Sigmoid colon (tissue), 7 donors: Measurements from ENCODE around the gene ADRB2. TPM values are rescaled to one million over a fixed set of nuclear protein-coding genes. Genes with fewer than 3 reads are reported as not detected.

Experiments used
- DNase-seq: peaks from one replicate; pipeline ENCODE4 v3.0.0-alpha.2; 2019
- H3K27ac ChIP-seq, 4 donors: fragments of 200-600 bp; sonication (generic); one replicate each; pipeline ENCODE4 v1.5.1; 2016 to 2019; ENCODE audit warnings: mild to moderate bottlenecking in 1 of 4
- H3K27me3 ChIP-seq, 3 donors: fragments of 200-600 bp; sonication (generic); one replicate each; pipeline ENCODE4 v1.5.1; 2019; ENCODE audit warnings: mild to moderate bottlenecking in 1 of 3
- H3K36me3 ChIP-seq, 4 donors: fragments of 200-600 bp; sonication (generic); one replicate each; pipeline ENCODE4 v1.5.1; 2016 to 2019
- H3K4me1 ChIP-seq, 4 donors: fragments of 200-600 bp; sonication (generic); one replicate each; pipeline ENCODE4 v1.5.1; 2017 to 2019
- H3K4me3 ChIP-seq, 4 donors: fragments of 200-600 bp; sonication (generic); one replicate each; pipeline ENCODE4 v1.5.1; 2017 to 2019; ENCODE audit warnings: mild to moderate bottlenecking in 2 of 4, moderate library complexity in 1 of 4
- H3K9me3 ChIP-seq, 4 donors: fragments of 200-600 bp in 3 of 4; sonication (generic) in 3 of 4; one replicate each; pipeline versions ENCODE4 v1.5.1 to v1.6.1; 2013 to 2019
- EP300 ChIP-seq, 4 donors: sonication (generic); formaldehyde crosslinking; IDR thresholded peaks; one replicate each; pipeline ENCODE4 v1.6.1; 2017; ENCODE audit warnings: antibody characterized with exemption in 4 of 4
- POLR2A ChIP-seq, 2 donors: fragments of 450-650 bp; IDR thresholded peaks; one replicate each; pipeline ENCODE4 v1.6.1; 2016; ENCODE audit warnings: antibody characterized with exemption in 2 of 2, mild to moderate bottlenecking in 2 of 2, moderate library complexity in 2 of 2
- POLR2AphosphoS5 ChIP-seq, 4 donors: sonication (generic); formaldehyde crosslinking; IDR thresholded peaks; one replicate each; pipeline ENCODE4 v1.6.1; 2017; ENCODE audit warnings: antibody characterized with exemption in 4 of 4
- WGBS, 2 donors: extraction: QIAGEN DNeasy Blood & Tissue Kit; methylation state at CpG; one replicate each; pipeline ENCODE4 v1.1.7; 2013; 5-methylcytosine and 5-hydroxymethylcytosine counted together
- intact Hi-C: fragments of 100-400 bp; cut with DNase I; formaldehyde crosslinking; loops from one replicate; pipeline ENCODE4 v1.15.1; 2023
- polyA plus RNA-seq, 3 donors: library from polyadenylated mRNA; stranded (reverse); fragments of 200-250 nt; gene quantifications; one replicate each; pipeline ENCODE4 v1.2.3, GENCODE V29; 2013
- total RNA-seq, 4 donors: library from RNA; depleted of rRNA; stranded (reverse); fragments of >200 nt; gene quantifications; one replicate each; pipeline ENCODE4 v1.1.0, GENCODE V29; 2016
- TF ChIP-seq, protein P1 (sequence below), 4 experiments: fragments of 450-650 bp in 3 of 4; fragments of 200-600 bp in 1 of 4; IDR thresholded peaks; one replicate each; pipeline ENCODE4 v1.5.1; 2016 to 2019; ENCODE audit warnings: antibody characterized with exemption in 4 of 4, mild to moderate bottlenecking in 3 of 4, moderate library complexity in 2 of 4
- donor health status: healthy with polysubstance abuse.
- donor health status: Bipolar disorder and iron deficiency.
- donor health status: healthy.

The ADRB2 gene
- total and polyA plus RNA-seq, 7 donors = 0.60 to 4.3 (median 2.3) TPM; not detected in 1

DNA sequence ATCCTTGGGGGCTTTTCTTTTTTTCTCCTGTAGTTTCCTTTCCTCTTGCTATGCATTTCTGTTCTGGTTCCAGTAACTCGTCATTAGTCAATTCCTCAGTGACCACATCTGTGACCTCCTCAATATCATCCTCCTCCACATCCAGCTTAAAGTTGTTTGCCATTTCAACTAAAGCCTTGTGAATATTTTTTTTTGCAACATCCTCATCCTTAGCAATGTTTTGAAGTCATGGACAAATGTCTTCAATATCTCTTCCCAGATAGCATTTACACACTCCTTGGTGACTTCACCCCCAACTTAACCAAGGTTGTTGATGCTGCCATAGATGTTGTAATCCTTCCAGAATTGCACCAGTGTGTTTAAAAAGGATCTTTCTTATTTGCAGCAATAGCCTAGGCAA is 14.7 kb upstream of the ADRB2 start:
- H3K4me3 ChIP-seq = no peak overlapping the region
- H3K4me1 ChIP-seq = peaks cover 0 to 4% (median 0%) of the 10 kb centered on the region in 4 donors
- H3K27ac ChIP-seq = no peak overlapping the region
- no peaks in the 10 kb centered on the region for H3K36me3 ChIP-seq
- no peak for DNase-seq
- 34 to 88% methylated on average over 1 of the region's 1 CpG for WGBS, 2 donors
- TF ChIP-seq POLR2A (IDR thresholded peaks at IDR 0.05) = no peak
- no peaks in the 10 kb centered on the region for H3K9me3 ChIP-seq
- intact Hi-C loops = no loop called here
- H3K27me3 ChIP-seq = no peaks in the 10 kb centered on the region

DNA sequence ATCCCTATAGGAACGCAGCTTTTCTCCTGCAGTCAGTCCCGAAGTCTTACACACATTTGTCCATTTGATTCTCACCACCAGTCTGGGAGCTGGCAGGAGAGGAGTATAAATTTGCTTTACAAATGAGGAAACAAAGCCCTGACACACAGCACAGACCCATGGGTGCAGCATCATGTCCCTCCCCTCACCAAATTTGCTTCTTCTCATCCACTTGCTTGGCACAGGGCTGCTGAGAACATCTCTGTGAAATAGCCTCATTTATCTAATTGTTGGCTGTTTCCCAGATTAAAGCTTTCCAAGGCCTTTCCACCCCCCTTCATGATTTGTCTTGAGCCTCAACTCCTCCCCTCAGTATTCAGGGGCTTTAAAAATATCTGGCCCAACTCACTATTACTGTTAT is 11.3 kb upstream of the ADRB2 start:
- H3K4me1 ChIP-seq = peaks cover 0 to 6% (median 0%) of the 10 kb centered on the region in 4 donors
- no peaks in the 10 kb centered on the region for H3K27me3 ChIP-seq
- H3K27ac ChIP-seq = no peak overlapping the region
- TF ChIP-seq POLR2A (IDR thresholded peaks at IDR 0.05) (no peak), POLR2AphosphoS5 (IDR thresholded peaks at IDR 0.05) (no peak), EP300 (IDR thresholded peaks at IDR 0.05) (no peak)
- TF ChIP-seq, protein P1, sequence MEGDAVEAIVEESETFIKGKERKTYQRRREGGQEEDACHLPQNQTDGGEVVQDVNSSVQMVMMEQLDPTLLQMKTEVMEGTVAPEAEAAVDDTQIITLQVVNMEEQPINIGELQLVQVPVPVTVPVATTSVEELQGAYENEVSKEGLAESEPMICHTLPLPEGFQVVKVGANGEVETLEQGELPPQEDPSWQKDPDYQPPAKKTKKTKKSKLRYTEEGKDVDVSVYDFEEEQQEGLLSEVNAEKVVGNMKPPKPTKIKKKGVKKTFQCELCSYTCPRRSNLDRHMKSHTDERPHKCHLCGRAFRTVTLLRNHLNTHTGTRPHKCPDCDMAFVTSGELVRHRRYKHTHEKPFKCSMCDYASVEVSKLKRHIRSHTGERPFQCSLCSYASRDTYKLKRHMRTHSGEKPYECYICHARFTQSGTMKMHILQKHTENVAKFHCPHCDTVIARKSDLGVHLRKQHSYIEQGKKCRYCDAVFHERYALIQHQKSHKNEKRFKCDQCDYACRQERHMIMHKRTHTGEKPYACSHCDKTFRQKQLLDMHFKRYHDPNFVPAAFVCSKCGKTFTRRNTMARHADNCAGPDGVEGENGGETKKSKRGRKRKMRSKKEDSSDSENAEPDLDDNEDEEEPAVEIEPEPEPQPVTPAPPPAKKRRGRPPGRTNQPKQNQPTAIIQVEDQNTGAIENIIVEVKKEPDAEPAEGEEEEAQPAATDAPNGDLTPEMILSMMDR (IDR thresholded peaks at IDR 0.05) = no peak
- H3K9me3 ChIP-seq = no peaks in the 10 kb centered on the region
- no peak overlapping the region for H3K4me3 ChIP-seq
- H3K36me3 ChIP-seq = no peaks in the 10 kb centered on the region
- intact Hi-C loops = no loop called here
- DNase-seq = no peak
- WGBS, 2 donors = 57 to 93% methylated on average over 2 of the region's 2 CpGs

DNA sequence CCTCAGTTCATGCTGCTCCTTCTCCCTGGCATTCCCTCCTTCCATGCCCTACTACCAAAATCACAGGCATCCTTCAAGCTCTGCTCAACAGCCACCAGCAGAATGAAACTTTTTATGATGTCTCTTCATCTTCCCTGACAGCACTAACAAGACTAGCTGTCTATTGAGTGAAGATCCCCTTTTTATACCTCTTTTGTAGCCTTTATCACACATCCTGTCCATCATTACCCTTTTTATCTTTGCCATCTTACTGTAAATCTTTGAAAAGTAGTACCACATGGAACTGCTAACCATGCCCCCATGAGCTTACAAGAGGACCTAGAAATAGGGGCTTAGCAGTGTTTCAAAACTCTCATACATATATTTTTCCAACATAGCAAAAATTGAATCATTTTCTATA is 10.8 kb upstream of the ADRB2 start:
- intact Hi-C loops = no loop called here
- no peak for DNase-seq
- no peaks in the 10 kb centered on the region for H3K27me3 ChIP-seq

DNA sequence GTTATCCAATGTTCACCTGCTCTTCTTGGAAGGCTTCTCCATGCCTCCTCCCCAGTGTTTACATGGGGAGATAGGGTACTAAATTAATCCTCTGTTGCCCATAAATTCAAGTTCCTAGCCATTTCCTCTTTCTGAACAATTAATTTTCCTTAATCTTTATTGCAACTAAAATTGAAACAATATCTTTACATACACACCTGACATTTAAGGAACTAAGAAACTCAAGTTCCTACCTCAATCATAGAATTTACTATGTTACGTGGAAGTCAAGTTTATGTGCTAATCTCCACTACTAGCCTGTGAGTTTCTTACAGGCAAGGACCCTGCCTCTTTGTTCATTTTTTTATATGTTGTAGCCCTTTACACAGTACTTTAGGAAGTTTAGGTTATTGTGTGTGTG is 10.1 kb upstream of the ADRB2 start:
- intact Hi-C loops = no loop called here
- no peak overlapping the region for H3K27ac ChIP-seq
- H3K9me3 ChIP-seq = no peaks in the 10 kb centered on the region
- H3K4me3 ChIP-seq = no peak overlapping the region
- no peak for DNase-seq
- H3K27me3 ChIP-seq = no peaks in the 10 kb centered on the region
- no peaks in the 10 kb centered on the region for H3K36me3 ChIP-seq
- TF ChIP-seq POLR2AphosphoS5 (IDR thresholded peaks at IDR 0.05) (no peak), EP300 (IDR thresholded peaks at IDR 0.05) (no peak), POLR2A (IDR thresholded peaks at IDR 0.05) (no peak)
- TF ChIP-seq, protein P1 (IDR thresholded peaks at IDR 0.05) = no peak
- 75 to 88% methylated on average over 1 of the region's 1 CpG for WGBS, 2 donors
- H3K4me1 ChIP-seq = peaks cover 0 to 6% (median 0%) of the 10 kb centered on the region in 4 donors

More for the DNA sequence above, 10.8 kb upstream of the ADRB2 start:
- H3K9me3 ChIP-seq = no peaks in the 10 kb centered on the region
- TF ChIP-seq EP300 (IDR thresholded peaks at IDR 0.05) (no peak), POLR2AphosphoS5 (IDR thresholded peaks at IDR 0.05) (no peak), POLR2A (IDR thresholded peaks at IDR 0.05) (no peak)
- TF ChIP-seq, protein P1 (IDR thresholded peaks at IDR 0.05) = no peak
- H3K27ac ChIP-seq = no peak overlapping the region
- no peaks in the 10 kb centered on the region for H3K36me3 ChIP-seq
- no peak overlapping the region for H3K4me3 ChIP-seq
- peaks cover 0 to 6% (median 0%) of the 10 kb centered on the region in 4 donors for H3K4me1 ChIP-seq

DNA sequence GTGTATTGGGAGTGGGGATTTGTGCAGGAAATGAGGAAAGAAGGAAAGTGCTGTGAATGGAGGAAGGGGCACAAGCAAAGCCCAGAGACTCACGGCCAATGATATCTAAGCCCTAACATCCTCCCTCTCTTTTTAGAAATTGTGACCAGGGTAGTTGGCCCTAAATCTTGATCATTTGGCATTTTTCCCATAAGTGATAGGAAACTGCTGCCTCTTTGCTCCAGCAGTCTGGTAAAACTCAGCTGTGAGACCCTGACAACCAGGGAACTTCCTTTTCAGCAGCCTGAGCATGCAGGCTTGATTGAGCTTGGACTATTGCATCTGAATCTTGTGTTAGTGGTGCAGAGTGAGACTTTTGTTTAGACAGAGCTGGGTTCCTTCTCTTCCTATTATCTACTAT is 9.6 kb upstream of the ADRB2 start:
- 58 to 78% methylated on average over 1 of the region's 1 CpG for WGBS, 2 donors
- TF ChIP-seq, protein P1 (IDR thresholded peaks at IDR 0.05) = no peak
- TF ChIP-seq POLR2AphosphoS5 (IDR thresholded peaks at IDR 0.05) = no peak
- intact Hi-C loops = no loop called here
- H3K27ac ChIP-seq = no peak overlapping the region
- no peaks in the 10 kb centered on the region for H3K9me3 ChIP-seq
- no peak overlapping the region for H3K4me3 ChIP-seq
- DNase-seq = no peak
- H3K27me3 ChIP-seq = no peaks in the 10 kb centered on the region
- H3K36me3 ChIP-seq = no peaks in the 10 kb centered on the region
- H3K4me1 ChIP-seq = peaks cover 0 to 6% (median 0%) of the 10 kb centered on the region in 4 donors
